HCT116 (cell line): ENCODE data around the gene PDSS2. TPM values are rescaled to one million over a fixed set of nuclear protein-coding genes. Genes with fewer than 3 reads are reported as not detected.

ENCODE experiments used
- ATAC-seq: fragments of 200-7000 bp; cut with Tn5 transposase; 2 replicates; pipeline ENCODE4 v1.9.1; 2020; ENCODE audit warnings: mild to moderate bottlenecking, moderate library complexity
- BruUV-seq: library from RNA; stranded (reverse); fragments of 400-500 nt; replicated peaks from 2 replicates; lab custom pipeline; 2021; lab: Mats Ljungman, UMichigan
- CTCF ChIA-PET: fragments of 300-600 bp; sonication (Branson Sonifier 250); formaldehyde crosslinking; loops from one replicate; lab custom pipeline; 2021; ENCODE audit warnings: antibody characterized with exemption; lab: Charles Lee
- POLR2A ChIA-PET: fragments of 300-600, 350-600 bp; sonication (Branson Sonifier 250); formaldehyde crosslinking; loops from one replicate; lab custom pipeline; 2021; ENCODE audit warnings: antibody characterized with exemption; lab: Charles Lee
- RAD21 ChIA-PET, 2 experiments: fragments of 300-600 bp; sonication (Branson Sonifier 250); formaldehyde crosslinking; loops; one replicate each; lab custom pipeline; 2023; ENCODE audit warnings: low total read pairs in 2 of 2; ENCODE audit not compliant: uncharacterized antibody in 2 of 2, unreplicated experiment in 2 of 2, low non-redundant PET in 1 of 2; lab: Charles Lee
- DNase-seq: peaks from one replicate; pipeline ENCODE4 v3.0.0-alpha.2; 2010; ENCODE audit warnings: low read depth, low spot score
- H2AFZ ChIP-seq: fragments of 200-600 bp; shearing (Covaris generic), sonication (generic); 2 replicates; pipeline ENCODE4 v1.6.1; 2017; ENCODE audit warnings: low read depth, mixed run types, mixed read lengths, antibody characterized with exemption, low read length; ENCODE audit not compliant: poor library complexity, severe bottlenecking
- H3K27ac ChIP-seq: 2 replicates; pipeline ENCODE4 v1.5.1; 2012; ENCODE audit warnings: low read depth, low read length
- H3K27me3 ChIP-seq: fragments of 200-600 bp; sonication (generic); 2 replicates; pipeline ENCODE4 v1.6.1; 2016; ENCODE audit warnings: mixed run types, low read length, mixed read lengths; ENCODE audit not compliant: insufficient read depth
- H3K36me3 ChIP-seq, 2 experiments: fragments of 200-500 bp in 1 of 2; fragments of 200-600 bp in 1 of 2; sonication (Bioruptor generic) in 1 of 2; sonication (generic) in 1 of 2; 2 replicates each; pipeline versions ENCODE4 v1.5.1 to v1.6.1; 2014 to 2016; ENCODE audit warnings: low read length in 2 of 2, inconsistent platforms in 1 of 2, mixed read lengths in 1 of 2, mixed run types in 1 of 2; ENCODE audit not compliant: insufficient read depth in 2 of 2, control insufficient read depth in 1 of 2
- H3K4me1 ChIP-seq, 2 experiments: fragments of 200-600 bp in 1 of 2; sonication (generic) in 1 of 2; 2 replicates each; pipeline versions ENCODE4 v1.5.1 to v1.6.1; 2012 to 2017; ENCODE audit warnings: low read length in 2 of 2, inconsistent platforms in 1 of 2, mild to moderate bottlenecking in 1 of 2, mixed read lengths in 1 of 2, mixed run types in 1 of 2, moderate library complexity in 1 of 2; ENCODE audit not compliant: insufficient read depth in 2 of 2, control insufficient read depth in 1 of 2
- H3K4me2 ChIP-seq: fragments of 200-600 bp; sonication (generic); 2 replicates; pipeline ENCODE4 v1.6.1; 2017; ENCODE audit warnings: mixed run types, low read length, mixed read lengths
- H3K4me3 ChIP-seq, 2 experiments: fragments of 200-600 bp in 1 of 2; sonication (generic) in 1 of 2; replicated peaks in 1 of 2; 2 replicates each; pipeline ENCODE4 v1.5.1; 2011 to 2016; ENCODE audit warnings: low read length in 2 of 2, control low read depth in 1 of 2, low read depth in 1 of 2, mild to moderate bottlenecking in 1 of 2, mixed read lengths in 1 of 2, mixed run types in 1 of 2
- H3K79me2 ChIP-seq: fragments of 200-600 bp; sonication (generic); 2 replicates; pipeline ENCODE4 v1.6.1; 2017; ENCODE audit warnings: mild to moderate bottlenecking, mixed run types, low read length, moderate library complexity, mixed read lengths; ENCODE audit not compliant: insufficient read depth
- H3K9ac ChIP-seq: fragments of 200-600 bp; sonication (generic); 2 replicates; pipeline ENCODE4 v1.6.1; 2016; ENCODE audit warnings: low read length, mixed read lengths
- H3K9me2 ChIP-seq: fragments of 200-600 bp; sonication (generic), shearing (Covaris generic); 2 replicates; pipeline ENCODE4 v1.6.1; 2017; ENCODE audit warnings: mixed run types, mild to moderate bottlenecking, moderate library complexity; ENCODE audit not compliant: insufficient read depth
- H3K9me3 ChIP-seq, 2 experiments: fragments of 200-500 bp in 1 of 2; fragments of 200-600 bp in 1 of 2; sonication (Bioruptor generic) in 1 of 2; sonication (generic) in 1 of 2; 2 replicates each; pipeline ENCODE4 v1.6.1; 2014 to 2017; ENCODE audit warnings: low read length in 2 of 2, mixed read lengths in 2 of 2, inconsistent platforms in 1 of 2, low read depth in 1 of 2, mild to moderate bottlenecking in 1 of 2, mixed run types in 1 of 2, moderate library complexity in 1 of 2; ENCODE audit not compliant: control insufficient read depth in 1 of 2, insufficient read depth in 1 of 2
- H4K20me1 ChIP-seq: fragments of 200-600 bp; sonication (generic), shearing (Covaris generic); 2 replicates; pipeline ENCODE4 v1.6.1; 2017; ENCODE audit warnings: mixed run types, mild to moderate bottlenecking, moderate library complexity; ENCODE audit not compliant: insufficient read depth
- EGR1 ChIP-seq: IDR thresholded peaks from 2 replicates; pipeline ENCODE4 v1.6.1; 2012; ENCODE audit warnings: low read depth
- ELF1 ChIP-seq: IDR thresholded peaks from 2 replicates; pipeline ENCODE4 v1.6.1; 2012; ENCODE audit warnings: low read depth, borderline replicate concordance
- JUND ChIP-seq: IDR thresholded peaks from 2 replicates; pipeline ENCODE4 v1.6.1; 2012
- POLR2A ChIP-seq: IDR thresholded peaks from 2 replicates; pipeline ENCODE4 v1.7.0; 2011; ENCODE audit warnings: borderline replicate concordance; ENCODE audit not compliant: insufficient read depth, insufficient read length; ENCODE audit errors: extremely low read depth
- SP1 ChIP-seq: IDR thresholded peaks from 2 replicates; pipeline ENCODE4 v1.6.1; 2012; ENCODE audit warnings: low read depth
- ZNF274 ChIP-seq: fragments of 200-500 bp; sonication (Bioruptor generic); IDR thresholded peaks from 2 replicates; pipeline ENCODE4 v1.6.1; 2014; ENCODE audit warnings: mild to moderate bottlenecking, low read depth, low read length, inconsistent platforms
- intact Hi-C: fragments of 100-400 bp; cut with micrococcal nuclease; formaldehyde crosslinking; loops from 2 replicates; pipeline ENCODE4 v1.10.0; 2022
- total RNA-seq: library from RNA; stranded (reverse); gene quantifications from one replicate; pipeline ENCODE4 v1.2.1, GENCODE V29; 2021; ENCODE audit not compliant: unreplicated experiment
- TF ChIP-seq, protein P1 (sequence below): IDR thresholded peaks from 2 replicates; pipeline ENCODE4 v1.6.1; 2012; ENCODE audit warnings: low read depth
- TF ChIP-seq, protein P2 (sequence below): IDR thresholded peaks from 2 replicates; pipeline ENCODE4 v1.6.1; 2011; ENCODE audit warnings: mild to moderate bottlenecking, low read length, moderate library complexity; ENCODE audit not compliant: insufficient replicate concordance; ENCODE audit errors: extremely low read depth
- TF ChIP-seq, protein P3 (sequence below): IDR thresholded peaks from 2 replicates; pipeline ENCODE4 v1.6.1; 2012

PDSS2 gene
- total RNA-seq, 1 experiment from 2014 or later, result 12.2 TPM

DNA sequence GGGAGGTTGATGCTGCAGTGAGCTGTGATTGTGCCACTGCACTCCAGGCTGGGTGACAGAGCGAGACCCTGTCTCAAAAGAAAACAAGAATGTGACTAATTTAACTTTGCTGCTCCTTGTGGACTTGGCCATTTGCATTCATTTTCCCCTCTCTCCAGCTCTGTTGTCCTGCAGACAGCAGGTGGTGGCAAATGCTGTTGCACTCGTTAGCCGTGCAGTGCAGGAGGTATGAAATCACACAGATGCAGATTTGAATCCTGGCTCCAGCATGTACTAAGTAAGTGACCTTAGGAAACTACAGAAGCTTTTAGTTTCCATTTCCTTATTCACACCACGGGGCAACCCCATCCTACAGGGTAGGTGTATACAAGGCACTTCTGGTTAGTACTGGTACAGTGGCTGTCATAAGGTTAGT is 334.4 kb downstream of the PDSS2 start:
- Histone ChIP-seq H3K27ac (no peak overlapping the region), H3K36me3 (no peaks in the 10 kb centered on the region), H3K4me2 (no peak overlapping the region), H4K20me1 (no peaks in the 10 kb centered on the region), H3K27me3 (no peaks in the 10 kb centered on the region), H3K4me1 (no peaks in the 10 kb centered on the region), H3K9me3 (no peaks in the 10 kb centered on the region), H3K4me3 (no peak overlapping the region), H2AFZ (no peak overlapping the region), H3K9ac (no peak overlapping the region), H3K79me2 (no peaks in the 10 kb centered on the region), H3K9me2 (no peaks in the 10 kb centered on the region)
- ChIA-PET CTCF (interaction anchor here (1.1 kb wide), 1 partner anchor 11 kb away, joined by 5 read pairs; no protein-coding TSS in a partner anchor), RAD21 (no interaction called here), POLR2A (interaction anchor here (1.7 kb wide), 1 partner anchor 21 kb away, joined by 3 read pairs; no protein-coding TSS in a partner anchor)
- ATAC-seq (no peak), DNase-seq (no peak)
- no TSS peak for BruUV-seq
- intact Hi-C loops, result no loop called here
- TF ChIP-seq POLR2A (no peak), SP1 (no peak), ZNF274 (no peak), EGR1 (no peak)
- TF ChIP-seq, protein P1, sequence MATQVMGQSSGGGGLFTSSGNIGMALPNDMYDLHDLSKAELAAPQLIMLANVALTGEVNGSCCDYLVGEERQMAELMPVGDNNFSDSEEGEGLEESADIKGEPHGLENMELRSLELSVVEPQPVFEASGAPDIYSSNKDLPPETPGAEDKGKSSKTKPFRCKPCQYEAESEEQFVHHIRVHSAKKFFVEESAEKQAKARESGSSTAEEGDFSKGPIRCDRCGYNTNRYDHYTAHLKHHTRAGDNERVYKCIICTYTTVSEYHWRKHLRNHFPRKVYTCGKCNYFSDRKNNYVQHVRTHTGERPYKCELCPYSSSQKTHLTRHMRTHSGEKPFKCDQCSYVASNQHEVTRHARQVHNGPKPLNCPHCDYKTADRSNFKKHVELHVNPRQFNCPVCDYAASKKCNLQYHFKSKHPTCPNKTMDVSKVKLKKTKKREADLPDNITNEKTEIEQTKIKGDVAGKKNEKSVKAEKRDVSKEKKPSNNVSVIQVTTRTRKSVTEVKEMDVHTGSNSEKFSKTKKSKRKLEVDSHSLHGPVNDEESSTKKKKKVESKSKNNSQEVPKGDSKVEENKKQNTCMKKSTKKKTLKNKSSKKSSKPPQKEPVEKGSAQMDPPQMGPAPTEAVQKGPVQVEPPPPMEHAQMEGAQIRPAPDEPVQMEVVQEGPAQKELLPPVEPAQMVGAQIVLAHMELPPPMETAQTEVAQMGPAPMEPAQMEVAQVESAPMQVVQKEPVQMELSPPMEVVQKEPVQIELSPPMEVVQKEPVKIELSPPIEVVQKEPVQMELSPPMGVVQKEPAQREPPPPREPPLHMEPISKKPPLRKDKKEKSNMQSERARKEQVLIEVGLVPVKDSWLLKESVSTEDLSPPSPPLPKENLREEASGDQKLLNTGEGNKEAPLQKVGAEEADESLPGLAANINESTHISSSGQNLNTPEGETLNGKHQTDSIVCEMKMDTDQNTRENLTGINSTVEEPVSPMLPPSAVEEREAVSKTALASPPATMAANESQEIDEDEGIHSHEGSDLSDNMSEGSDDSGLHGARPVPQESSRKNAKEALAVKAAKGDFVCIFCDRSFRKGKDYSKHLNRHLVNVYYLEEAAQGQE, result no peak

DNA sequence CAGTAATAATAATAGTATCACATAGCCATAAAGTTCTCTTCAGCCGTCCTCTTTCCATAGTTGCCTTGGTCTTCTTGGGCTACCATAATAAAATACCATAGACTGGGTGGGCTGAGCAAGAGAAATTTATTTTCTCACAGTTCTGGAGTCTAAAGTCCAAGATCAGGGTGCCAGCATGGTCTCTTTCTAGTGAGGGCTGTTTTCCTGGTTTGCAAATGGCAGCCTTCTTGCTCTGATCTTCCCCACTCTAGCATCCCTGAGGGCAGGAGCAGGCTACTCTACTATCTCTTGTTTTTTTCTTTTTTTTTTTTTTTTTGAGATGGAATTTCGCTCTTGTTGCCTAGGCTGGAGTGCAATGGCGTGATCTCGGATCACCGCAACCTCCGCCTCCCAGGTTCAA is 335.9 kb downstream of the PDSS2 start:
- POLR2A ChIA-PET, result no interaction called here
- TF ChIP-seq, protein P2, sequence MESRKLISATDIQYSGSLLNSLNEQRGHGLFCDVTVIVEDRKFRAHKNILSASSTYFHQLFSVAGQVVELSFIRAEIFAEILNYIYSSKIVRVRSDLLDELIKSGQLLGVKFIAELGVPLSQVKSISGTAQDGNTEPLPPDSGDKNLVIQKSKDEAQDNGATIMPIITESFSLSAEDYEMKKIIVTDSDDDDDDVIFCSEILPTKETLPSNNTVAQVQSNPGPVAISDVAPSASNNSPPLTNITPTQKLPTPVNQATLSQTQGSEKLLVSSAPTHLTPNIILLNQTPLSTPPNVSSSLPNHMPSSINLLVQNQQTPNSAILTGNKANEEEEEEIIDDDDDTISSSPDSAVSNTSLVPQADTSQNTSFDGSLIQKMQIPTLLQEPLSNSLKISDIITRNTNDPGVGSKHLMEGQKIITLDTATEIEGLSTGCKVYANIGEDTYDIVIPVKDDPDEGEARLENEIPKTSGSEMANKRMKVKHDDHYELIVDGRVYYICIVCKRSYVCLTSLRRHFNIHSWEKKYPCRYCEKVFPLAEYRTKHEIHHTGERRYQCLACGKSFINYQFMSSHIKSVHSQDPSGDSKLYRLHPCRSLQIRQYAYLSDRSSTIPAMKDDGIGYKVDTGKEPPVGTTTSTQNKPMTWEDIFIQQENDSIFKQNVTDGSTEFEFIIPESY, result no peak
- TF ChIP-seq, protein P3, sequence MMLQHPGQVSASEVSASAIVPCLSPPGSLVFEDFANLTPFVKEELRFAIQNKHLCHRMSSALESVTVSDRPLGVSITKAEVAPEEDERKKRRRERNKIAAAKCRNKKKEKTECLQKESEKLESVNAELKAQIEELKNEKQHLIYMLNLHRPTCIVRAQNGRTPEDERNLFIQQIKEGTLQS, result no peak
- TF ChIP-seq ELF1 (no peak), JUND (no peak)
- TF ChIP-seq, protein P1, result no peak

More for the DNA sequence above, 335.9 kb downstream of the PDSS2 start:
- Histone ChIP-seq H3K79me2 (no peaks in the 10 kb centered on the region), H3K9me2 (no peaks in the 10 kb centered on the region), H3K4me3 (no peak overlapping the region), H3K36me3 (no peaks in the 10 kb centered on the region), H3K9ac (no peak overlapping the region), H2AFZ (no peak overlapping the region), H3K27me3 (no peaks in the 10 kb centered on the region), H3K27ac (no peak overlapping the region), H3K4me2 (no peak overlapping the region), H3K9me3 (no peaks in the 10 kb centered on the region), H3K4me1 (peaks cover 8% of the 10 kb centered on the region in 2 experiments; a peak in 3 of 4 replicates), H4K20me1 (no peaks in the 10 kb centered on the region)
- BruUV-seq, result no TSS peak
- RAD21 ChIA-PET, result no interaction called here
- ATAC-seq (no peak), DNase-seq (no peak)
- intact Hi-C loops, result no loop called here
- CTCF ChIA-PET, result no interaction called here
